Measurements from ENCODE around the gene FEZ2. TPM values are rescaled to one million over a fixed set of nuclear protein-coding genes. Genes with fewer than 3 reads are reported as not detected.
"Not testable (repeated sequence)": the region's sequence is repeated elsewhere in the genome, so short reads cannot be mapped to it uniquely, and the experiment has no call there.

Gene FEZ2, protein sequence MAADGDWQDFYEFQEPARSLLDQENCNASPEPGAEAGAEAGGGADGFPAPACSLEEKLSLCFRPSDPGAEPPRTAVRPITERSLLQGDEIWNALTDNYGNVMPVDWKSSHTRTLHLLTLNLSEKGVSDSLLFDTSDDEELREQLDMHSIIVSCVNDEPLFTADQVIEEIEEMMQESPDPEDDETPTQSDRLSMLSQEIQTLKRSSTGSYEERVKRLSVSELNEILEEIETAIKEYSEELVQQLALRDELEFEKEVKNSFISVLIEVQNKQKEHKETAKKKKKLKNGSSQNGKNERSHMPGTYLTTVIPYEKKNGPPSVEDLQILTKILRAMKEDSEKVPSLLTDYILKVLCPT
- total RNA-seq (2014; rRNA removed; shearing (Covaris generic)), result 17.7 and 26.5 TPM in 2 replicates

DNA sequence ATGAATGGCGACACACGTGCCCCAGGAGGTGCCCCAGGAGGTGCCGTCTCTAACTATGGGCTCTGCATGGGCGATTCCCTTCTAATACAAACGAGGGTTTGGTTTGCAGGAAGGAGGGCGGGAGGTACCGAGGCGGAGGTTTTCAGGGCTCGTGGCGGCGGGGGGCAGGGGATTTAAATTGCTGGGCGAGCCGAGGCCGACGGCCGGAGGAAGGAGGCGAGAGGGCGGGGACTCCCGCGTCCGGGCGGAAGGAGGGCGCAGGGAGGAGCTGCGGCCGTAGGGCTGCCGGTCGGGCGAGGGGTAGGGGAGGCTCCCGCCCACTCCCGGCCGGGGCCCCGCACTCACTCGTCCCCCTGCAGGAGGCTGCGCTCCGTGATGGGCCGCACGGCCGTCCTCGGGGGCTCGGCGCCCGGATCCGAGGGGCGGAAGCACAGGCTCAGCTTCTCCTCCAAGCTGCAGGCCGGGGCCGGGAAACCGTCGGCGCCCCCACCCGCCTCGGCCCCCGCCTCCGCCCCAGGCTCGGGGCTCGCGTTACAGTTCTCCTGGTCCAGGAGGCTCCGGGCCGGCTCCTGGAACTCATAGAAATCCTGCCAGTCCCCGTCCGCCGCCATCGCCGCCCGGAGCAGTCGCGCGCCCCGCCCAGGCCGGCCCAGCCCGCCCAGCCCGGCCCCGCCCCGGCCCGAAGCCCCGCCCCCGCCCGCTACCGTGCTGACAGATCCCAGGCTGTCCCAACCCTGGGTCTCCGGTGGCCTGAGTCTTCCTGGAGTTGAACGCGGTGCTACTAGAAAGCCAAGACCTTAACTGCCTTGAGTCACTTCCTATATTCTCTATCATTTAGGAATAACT lies at the start of gene FEZ2:
FEZ2 (minus strand) TSS at position 637 of the 846 bp plus-strand sequence; CDS start at position 611, 26 bp downstream.
- peak; percentile 11 for DNase-seq (ENCODE audit: low spot score)

- DNase-seq (ENCODE audit: low spot score), result no peak
Measured at GRCh38 chr2:36634981-36635597, 37.1 kb upstream of the FEZ2 start.

DNA sequence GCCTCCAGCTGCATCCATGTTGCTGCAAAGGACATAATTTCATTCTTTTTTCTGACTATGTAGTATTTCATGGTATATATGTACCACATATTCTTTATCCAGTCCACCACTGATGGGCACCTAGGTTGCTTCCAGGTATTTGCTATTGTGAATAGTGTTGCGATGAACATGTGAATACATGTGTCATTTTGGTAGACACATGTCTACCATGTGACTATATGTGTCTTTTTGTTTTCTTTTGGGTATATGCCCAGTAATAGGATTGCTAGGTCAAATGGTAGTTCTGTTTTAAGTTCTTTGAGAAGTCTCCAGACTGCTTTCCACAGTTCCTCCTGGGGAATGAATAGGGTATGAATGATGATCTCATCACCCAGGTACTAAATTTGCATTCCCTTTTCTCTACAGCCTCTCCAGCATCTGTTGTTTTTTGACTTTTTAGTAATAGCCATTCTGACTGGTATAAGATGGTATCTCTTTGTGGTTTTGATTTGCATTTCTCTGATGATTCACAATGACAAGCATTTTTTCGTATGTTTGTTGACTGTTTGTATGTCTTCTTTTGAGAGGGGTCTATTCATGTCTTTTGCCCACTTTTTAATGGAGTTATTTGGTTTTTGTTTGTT lies 35.6 kb upstream of the FEZ2 start:
- no peak for DNase-seq (ENCODE audit: low spot score)

GRCh38 chr2:36626756-36627155 lies 28.8 kb upstream of the FEZ2 start:
- DNase-seq (ENCODE audit: low spot score), result no peak

DNA sequence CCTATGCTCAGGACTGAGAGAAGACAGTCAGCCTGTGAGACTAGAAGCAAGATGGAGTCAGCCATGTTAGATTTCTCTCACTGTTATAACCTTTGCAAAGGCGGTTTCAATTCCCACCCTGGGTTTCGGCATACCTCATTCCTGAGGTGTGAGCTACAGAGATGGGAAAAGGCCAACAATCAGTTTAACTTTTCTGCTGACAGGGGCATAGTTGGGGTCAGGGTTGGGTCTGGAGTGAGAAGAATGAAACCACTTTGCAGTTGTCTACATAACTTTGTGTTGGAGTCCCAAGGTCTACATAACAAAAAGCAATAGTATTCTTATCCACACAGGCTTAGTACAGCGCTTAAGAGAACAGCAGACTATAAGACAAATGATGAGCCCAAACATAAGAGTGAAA lies 28.1 kb upstream of the FEZ2 start:
- DNase-seq (ENCODE audit: low spot score), result no peak

GRCh38 chr2:36625304-36625703 lies 27.3 kb upstream of the FEZ2 start:
- DNase-seq (ENCODE audit: low spot score), result no peak

DNA sequence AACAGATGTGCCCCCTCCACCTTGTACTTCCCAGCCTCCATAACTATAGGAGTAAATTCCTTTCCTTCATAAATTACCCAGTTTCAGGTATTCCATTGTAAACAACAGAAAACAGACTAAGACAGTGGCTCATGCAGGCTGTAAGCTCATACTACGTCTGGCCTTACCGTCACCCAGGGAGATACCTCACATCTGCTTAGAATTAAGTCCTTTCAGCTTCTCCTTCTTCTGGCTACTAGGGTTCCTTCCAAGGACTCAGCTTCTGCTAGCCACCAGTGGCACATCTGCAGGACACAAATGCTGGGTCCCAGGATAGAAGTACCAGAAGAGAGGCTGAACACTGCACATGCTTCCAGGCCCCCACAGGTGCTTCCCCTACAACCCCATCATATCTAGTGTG lies 22.4 kb upstream of the FEZ2 start:
- no peak for DNase-seq (ENCODE audit: low spot score)

DNA sequence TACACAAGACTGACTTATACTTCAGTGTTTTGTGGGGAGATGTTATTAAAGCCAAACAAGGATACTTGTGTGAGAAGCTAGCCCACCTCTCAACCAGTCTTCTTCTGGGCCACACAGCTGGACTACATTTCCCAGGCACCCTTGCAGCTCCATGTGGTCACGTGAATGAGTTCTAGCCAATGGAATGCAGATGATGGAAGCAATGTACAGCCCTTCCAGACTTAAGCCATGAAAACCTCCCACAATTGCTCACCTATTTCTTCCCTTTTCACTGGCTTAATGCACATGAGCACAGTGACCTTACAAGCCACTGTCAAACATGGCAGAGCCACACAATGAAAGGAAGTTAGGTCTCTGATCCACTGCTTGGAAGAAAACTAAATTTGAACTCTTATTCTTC lies 20.4 kb upstream of the FEZ2 start:
- DNase-seq (ENCODE audit: low spot score), result peak; percentile 36

DNA sequence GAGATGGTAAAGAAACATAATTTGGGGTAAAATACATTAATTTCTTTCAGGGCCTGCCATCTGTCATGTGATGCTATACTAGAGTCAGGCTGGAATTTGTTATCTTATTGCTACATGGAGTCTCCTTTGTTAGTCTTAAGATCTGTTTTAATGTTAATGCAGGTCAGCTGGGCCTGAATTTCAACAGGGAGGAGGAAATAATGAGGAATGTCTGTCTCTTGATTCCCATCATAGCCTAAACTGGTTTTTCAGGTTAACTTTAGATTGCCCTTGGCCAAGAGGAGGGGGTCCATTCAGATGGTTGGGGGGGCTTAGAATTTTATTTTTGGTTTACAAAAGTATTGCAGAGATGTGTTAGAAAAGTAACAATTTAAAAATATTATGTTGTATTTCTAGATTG lies 19.0 kb upstream of the FEZ2 start:
- no peak for DNase-seq (ENCODE audit: low spot score)

DNA sequence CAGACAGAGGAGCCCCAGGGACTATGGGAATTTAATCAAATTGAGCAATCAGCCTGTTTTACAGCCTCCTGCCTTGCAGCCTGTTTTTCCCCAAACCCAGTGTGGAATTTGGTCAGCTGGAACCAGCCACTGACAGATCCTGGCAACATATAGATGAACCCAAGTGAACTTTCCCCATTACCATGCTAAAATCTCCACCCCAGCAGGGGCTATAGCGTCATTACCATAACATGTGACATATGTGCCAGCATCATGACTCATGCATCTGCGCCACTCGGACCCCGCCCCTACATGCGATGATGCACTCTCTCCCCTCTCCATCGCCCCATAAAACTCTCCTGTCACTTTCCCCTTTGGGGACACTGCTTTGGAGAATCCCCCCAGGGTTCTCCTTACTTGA lies 17.3 kb upstream of the FEZ2 start:
- peak; percentile 19 for DNase-seq (ENCODE audit: low spot score)

- no peak for DNase-seq (ENCODE audit: low spot score)
Measured at GRCh38 chr2:36613801-36614200, 15.8 kb upstream of the FEZ2 start.

DNA sequence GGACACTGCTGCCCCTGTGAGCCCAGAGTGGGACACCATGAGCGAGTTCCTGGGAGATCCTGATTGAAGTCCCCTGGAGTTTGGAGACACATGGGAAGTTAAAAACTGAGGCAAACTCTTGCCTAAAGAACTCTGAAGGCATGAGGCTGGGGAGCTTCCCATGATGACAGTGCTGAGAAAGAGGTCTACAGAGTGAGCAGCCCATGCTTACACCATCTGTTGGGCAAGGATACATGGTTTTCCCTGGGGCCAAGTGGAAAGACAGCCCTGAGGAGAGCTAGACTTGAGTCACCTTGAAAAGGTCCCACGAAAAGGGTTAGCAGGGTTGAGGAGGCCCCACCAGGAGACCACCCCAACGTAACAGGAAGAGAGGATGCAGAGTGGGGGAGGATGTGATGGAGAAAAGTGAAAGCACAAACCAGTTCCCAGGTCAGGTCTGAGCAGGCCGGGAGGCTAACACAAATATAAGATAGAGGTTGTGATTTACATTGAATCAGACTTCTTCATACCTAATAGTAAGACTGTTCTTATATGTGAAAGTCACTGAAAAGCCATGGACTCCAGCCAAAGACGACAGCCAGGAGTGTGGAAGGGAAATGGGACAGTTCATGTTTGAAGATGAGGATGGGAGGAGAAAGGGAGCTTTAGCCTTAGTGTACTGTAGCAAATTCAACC lies 13.5 kb upstream of the FEZ2 start:
- DNase-seq (ENCODE audit: low spot score), result no peak

DNA sequence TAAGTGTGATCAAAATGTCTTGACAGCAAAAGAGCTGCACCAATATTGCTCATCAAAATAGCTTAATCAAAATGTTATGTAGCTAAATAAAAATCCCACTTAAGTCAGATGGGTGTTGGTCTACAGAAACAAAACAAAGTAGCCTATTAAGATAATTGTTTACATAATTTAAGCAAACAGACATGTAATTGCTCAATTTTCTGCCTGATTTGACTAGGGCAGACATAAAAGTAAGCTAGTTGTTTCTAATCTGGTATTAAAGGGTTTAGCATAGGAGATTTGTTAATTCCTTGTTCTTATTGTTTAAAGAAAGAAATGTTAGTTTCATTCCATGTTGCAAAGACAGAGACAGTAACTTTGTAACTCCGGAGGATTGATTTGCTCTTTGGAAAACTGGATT lies 11.5 kb upstream of the FEZ2 start:
- no peak for DNase-seq (ENCODE audit: low spot score)

GRCh38 chr2:36607947-36608346 lies 10.0 kb upstream of the FEZ2 start:
- no peak for DNase-seq (ENCODE audit: low spot score)

DNA sequence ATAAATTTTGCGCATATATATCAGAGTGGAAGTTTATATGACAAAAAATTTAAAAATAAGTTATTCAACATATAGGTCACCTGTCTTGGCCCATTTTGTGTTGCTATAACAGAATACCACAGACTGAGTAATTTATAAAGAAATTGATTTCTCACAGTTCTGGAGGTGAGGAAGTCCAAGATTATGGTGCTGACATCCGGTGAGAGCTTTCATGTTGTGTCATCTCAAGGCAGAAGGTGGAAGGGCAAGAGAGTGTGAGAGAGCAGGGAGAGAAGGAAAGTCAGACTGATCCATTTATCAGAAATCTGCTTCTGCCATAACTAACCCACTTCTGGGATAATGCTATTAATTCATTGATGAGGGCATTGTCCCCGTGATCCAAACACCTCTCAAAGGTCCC lies 9.0 kb upstream of the FEZ2 start:
- DNase-seq (ENCODE audit: low spot score), result no peak

GRCh38 chr2:36605273-36605672 lies 7.3 kb upstream of the FEZ2 start:
- no peak for DNase-seq (ENCODE audit: low spot score)

DNA sequence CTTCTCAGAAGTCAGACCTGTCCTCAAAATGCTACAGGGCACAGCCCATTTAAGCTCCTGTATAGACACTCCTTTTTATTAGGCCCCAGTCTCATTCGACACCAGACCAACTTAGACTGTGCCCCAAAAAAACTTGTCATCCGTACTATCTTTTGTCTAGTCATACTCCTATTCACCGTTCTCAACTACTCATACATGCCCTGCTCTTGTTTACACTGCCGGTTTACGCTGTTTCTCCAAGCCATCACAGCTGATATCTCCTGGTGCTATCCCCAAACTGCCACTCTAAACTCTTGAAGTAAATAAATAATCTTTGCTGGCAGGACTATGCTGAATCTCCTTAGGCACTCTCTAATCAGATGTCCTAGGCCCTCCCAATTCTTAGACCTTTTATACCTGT lies 5.7 kb upstream of the FEZ2 start:
- DNase-seq (ENCODE audit: low spot score), result not testable (repeated sequence)

DNA sequence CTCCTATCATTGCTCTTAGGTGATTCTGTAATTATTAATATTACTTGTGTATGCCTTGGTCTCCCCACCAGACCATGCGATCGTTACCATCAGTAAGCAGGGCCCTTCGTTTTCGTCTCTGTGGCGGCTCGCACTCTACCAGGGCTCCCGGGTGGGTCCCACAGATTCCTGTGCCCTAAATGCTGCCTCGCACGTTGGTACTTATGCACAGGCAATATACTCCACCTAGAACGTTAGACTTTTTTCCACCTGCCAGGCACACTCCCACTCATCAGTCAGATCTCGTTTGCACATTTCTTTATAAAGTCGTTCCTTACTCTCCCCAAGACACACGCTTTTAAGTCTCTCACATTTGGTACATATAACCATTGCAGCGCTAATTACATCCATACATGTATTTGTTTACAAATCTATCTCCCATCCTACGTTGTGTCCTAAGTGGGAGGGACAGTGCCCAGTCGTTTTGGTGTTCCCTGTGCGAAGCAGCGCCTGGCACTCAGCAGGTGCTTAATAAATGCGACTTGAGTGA lies 901 bp downstream of the FEZ2 start:
- DNase-seq (ENCODE audit: low spot score), result no peak

DNA sequence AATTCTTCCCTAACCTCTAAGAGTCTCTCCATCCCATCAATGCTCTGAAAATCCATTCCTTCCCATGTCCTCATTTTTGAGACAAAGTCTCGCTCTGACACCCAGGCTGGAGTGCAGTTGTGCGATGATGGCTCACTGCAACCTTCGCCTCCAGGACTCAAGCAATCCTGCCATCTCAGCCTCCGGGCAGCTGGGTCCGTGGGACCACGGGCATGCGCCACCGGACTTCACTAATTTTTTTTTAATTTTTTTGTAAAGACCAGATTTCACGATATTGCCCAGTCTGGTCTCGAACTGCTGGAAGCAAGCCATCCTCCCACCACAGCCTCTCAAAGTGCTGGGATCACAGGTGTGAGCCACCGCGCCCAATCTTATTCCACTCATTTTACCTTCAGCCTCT lies 1.6 kb downstream of the FEZ2 start:
- DNase-seq (ENCODE audit: low spot score), result no peak

DNA sequence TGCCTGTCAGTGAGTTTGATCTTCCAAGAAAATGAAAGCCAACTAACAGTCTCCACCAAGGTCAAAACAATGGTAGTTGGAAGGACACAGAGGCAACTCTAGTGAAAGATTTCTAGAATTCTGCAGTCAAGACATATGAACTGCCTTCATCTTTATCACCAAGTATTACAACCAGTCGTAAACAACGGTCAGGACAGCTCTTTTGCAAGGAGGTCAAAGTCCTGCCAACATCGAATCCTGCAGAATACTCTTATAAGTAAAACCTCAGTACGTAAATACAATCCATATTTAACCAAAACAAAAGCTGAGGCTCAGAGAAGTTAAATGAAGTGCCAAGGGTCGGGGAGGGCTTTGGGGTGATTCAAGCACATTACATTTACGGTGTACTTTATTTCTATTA lies 3.1 kb downstream of the FEZ2 start:
- DNase-seq (ENCODE audit: low spot score), result no peak

- no peak for DNase-seq (ENCODE audit: low spot score)
Measured at GRCh38 chr2:36589230-36589630, 8.7 kb downstream of the FEZ2 start.

All from H4 (cell line).